Liver (tissue), 3 donors: Measurements from ENCODE around the gene ARFGAP1.

ENCODE experiments used
- JUND ChIP-seq, 2 donors: IDR thresholded peaks; 2 replicates each; pipeline ENCODE4 v1.6.1; 2016; ENCODE audit warnings: antibody characterized with exemption in 2 of 2
- REST ChIP-seq: IDR thresholded peaks from 2 replicates; pipeline ENCODE4 v1.6.1; 2016; ENCODE audit warnings: antibody characterized with exemption, mild to moderate bottlenecking
- YY1 ChIP-seq: IDR thresholded peaks from 2 replicates; pipeline ENCODE4 v1.6.1; 2016; ENCODE audit warnings: antibody characterized with exemption, mild to moderate bottlenecking
- TF ChIP-seq, protein P1 (sequence below): fragments of 150-350 bp; IDR thresholded peaks from 2 replicates; pipeline ENCODE4 v1.5.1; 2017; ENCODE audit warnings: improper control_type of control experiment, low read depth, low read length; ENCODE audit not compliant: missing input control
- donor health status: healthy.
- donor health status: healthy.

DNA sequence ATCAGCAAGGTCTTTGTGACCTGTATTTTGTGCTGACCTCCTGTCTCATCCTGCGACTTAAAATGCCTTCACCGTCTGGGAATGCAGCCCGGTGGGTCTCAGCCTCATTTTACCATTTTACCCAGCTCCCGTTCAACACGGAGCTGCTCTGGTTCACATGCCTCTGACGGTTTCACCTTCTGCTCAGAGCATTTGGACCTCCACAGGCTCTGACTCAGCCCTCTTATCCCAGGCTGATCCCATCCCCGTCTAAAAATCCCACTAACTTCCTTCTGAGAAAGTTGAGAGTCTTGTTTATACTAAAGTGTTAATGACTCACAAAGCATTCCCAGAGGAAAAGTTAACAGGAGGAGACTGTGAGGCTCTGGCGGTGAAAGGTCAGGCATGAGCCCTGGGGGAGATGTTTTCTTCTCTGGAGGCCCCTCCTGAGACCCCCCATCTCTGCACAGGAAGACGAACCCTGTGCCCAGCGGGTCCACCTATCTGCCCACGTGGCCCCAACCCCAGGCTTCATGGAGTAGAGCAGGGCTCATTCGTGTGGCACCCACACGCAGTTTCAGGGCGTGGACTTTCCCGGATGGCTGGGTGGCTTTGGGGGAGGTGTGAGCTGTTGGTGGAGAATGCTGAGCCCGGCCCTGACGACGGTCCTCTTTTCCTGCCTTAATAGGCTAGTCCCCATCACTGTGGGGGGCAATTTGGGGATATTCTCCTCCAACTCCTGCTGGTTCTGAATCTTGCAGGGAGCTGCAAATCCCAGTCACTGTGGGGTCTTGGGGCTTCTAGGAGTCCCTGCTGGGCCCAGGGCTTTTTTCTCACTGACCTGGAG lies 40.2 kb upstream of the ARFGAP1 start:
- TF ChIP-seq YY1, result no peak
- TF ChIP-seq, protein P1, sequence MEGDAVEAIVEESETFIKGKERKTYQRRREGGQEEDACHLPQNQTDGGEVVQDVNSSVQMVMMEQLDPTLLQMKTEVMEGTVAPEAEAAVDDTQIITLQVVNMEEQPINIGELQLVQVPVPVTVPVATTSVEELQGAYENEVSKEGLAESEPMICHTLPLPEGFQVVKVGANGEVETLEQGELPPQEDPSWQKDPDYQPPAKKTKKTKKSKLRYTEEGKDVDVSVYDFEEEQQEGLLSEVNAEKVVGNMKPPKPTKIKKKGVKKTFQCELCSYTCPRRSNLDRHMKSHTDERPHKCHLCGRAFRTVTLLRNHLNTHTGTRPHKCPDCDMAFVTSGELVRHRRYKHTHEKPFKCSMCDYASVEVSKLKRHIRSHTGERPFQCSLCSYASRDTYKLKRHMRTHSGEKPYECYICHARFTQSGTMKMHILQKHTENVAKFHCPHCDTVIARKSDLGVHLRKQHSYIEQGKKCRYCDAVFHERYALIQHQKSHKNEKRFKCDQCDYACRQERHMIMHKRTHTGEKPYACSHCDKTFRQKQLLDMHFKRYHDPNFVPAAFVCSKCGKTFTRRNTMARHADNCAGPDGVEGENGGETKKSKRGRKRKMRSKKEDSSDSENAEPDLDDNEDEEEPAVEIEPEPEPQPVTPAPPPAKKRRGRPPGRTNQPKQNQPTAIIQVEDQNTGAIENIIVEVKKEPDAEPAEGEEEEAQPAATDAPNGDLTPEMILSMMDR, result no peak
- TF ChIP-seq JUND (IDR thresholded peaks at IDR 0.05), result peak in 1 of 2 donors; percentile 5
- no peak for TF ChIP-seq REST
